ENCODE results near the gene RGL1.
A peak's percentile ranks its signal among the peaks of the same experiment; 100 is the strongest.

Gene RGL1

GRCh38 chr1:183926983-183927382 lies 122.1 kb downstream of the RGL1 start:
- no peak for DNase-seq

GRCh38 chr1:183931646-183932271 lies 126.8 kb downstream of the RGL1 start:
- DNase-seq = no peak

GRCh38 chr1:183932412-183932811 lies 127.5 kb downstream of the RGL1 start:
- no peak for DNase-seq

- DNase-seq = no peak
These were observed 128.7 kb downstream of the RGL1 start for GRCh38 chr1:183933528-183934179.

GRCh38 chr1:183934314-183934713 lies 129.4 kb downstream of the RGL1 start:
- DNase-seq = no peak

GRCh38 chr1:183936009-183936408 lies 131.1 kb downstream of the RGL1 start:
- no peak for DNase-seq

- DNase-seq = no peak
These were observed 131.9 kb downstream of the RGL1 start for GRCh38 chr1:183936791-183937190.

GRCh38 chr1:183937611-183938010 lies 132.7 kb downstream of the RGL1 start:
- DNase-seq = no peak

- DNase-seq = no peak
These were observed 136.1 kb downstream of the RGL1 start for GRCh38 chr1:183941001-183941400.

GRCh38 chr1:183942933-183943693 lies 138.2 kb downstream of the RGL1 start:
- DNase-seq = no peak

GRCh38 chr1:183945428-183946319 lies 140.8 kb downstream of the RGL1 start:
- peak; percentile 7 for DNase-seq

- no peak for DNase-seq
These were observed 141.3 kb downstream of the RGL1 start for GRCh38 chr1:183946320-183946613.

- no peak for DNase-seq
These were observed 143.1 kb downstream of the RGL1 start for GRCh38 chr1:183947988-183948387.

GRCh38 chr1:183952101-183952500 lies 147.2 kb downstream of the RGL1 start:
- no peak for DNase-seq

GRCh38 chr1:183953031-183953430 lies 148.1 kb downstream of the RGL1 start:
- DNase-seq = no peak

GRCh38 chr1:183954496-183954895 lies 149.6 kb downstream of the RGL1 start:
- no peak for DNase-seq

- DNase-seq = no peak
These were observed 151.8 kb downstream of the RGL1 start for GRCh38 chr1:183956559-183957188.

- DNase-seq = no peak
These were observed 152.4 kb downstream of the RGL1 start for GRCh38 chr1:183957216-183957830.

- no peak for DNase-seq
These were observed 154.0 kb downstream of the RGL1 start for GRCh38 chr1:183958958-183959357.

GRCh38 chr1:183961132-183961531 lies 156.2 kb downstream of the RGL1 start:
- DNase-seq = no peak

- DNase-seq = no peak
These were observed 158.0 kb downstream of the RGL1 start for GRCh38 chr1:183962903-183963302.

- no peak for DNase-seq
These were observed 160.8 kb downstream of the RGL1 start for GRCh38 chr1:183965726-183966125.

All from NCI-H146 (cell line).